Esophagus squamous epithelium (tissue), 4 donors: Measurements from ENCODE around the gene VAPB.

Experiments used
- CTCF ChIP-seq, 6 experiments: fragments of 450-650 bp in 4 of 6; fragments of 200-600 bp in 2 of 6; sonication (generic) in 2 of 6; IDR thresholded peaks; one replicate each; pipeline ENCODE4 v1.5.1; 2016 to 2019; ENCODE audit warnings: antibody characterized with exemption in 6 of 6, mild to moderate bottlenecking in 4 of 6, moderate library complexity in 4 of 6
- POLR2A ChIP-seq, 4 donors: fragments of 450-650 bp; IDR thresholded peaks; one replicate each; pipeline ENCODE4 v1.6.1; 2017; ENCODE audit warnings: antibody characterized with exemption in 4 of 4, mild to moderate bottlenecking in 4 of 4, moderate library complexity in 3 of 4

DNA sequence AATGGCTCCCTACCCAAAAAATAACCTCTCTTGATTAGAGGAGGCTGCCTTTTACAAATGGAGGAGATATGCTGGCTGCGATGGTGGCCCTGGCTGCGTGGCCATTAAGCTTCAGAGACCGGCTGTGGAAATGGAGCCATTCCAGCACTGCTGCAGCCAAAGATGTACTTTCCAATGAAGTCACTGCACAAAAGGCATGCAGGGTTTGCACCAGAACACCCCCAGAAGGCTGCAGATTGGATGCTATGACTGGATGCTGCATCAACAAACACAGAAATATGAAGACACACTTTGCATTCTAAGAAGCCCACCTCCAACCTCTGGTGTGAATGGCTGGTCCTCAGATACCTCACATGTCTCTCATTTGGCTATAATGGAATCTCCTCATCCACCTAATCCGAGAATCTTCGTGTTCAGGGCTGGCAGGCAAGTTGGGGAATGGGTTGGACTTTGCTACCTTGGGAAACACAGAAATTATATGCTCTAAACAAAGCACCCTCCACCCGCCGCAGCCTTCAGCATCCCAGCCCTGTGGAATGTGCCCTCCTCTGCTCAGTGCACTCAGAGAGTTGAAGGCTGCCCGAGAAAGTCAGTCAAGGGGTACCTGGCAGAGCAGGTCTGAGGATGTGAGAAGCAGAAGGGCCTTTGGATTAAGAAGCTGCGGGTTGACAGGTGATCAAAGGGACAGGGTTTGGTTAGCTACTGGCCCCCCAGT, 90.9 kb downstream of the VAPB start:
- TF ChIP-seq POLR2A (IDR thresholded peaks at IDR 0.05) (no peak), CTCF (IDR thresholded peaks at IDR 0.05) (no peak)
